ENCODE data around the gene IFIT5.
"Not testable (repeated sequence)": the region's sequence is repeated elsewhere in the genome, so short reads cannot be mapped to it uniquely, and the experiment has no call there.

IFIT5 gene

GRCh38 chr10:89427629-89428028, 13.3 kb downstream of the IFIT5 start:
- no peak overlapping the region for H3K9ac ChIP-seq (ENCODE audit: low read depth in 1 of 2, low read length in 2 of 2)
- H3K27me3 ChIP-seq (ENCODE audit: control insufficient read depth in 2 of 2, insufficient read depth in 2 of 2, low read length in 2 of 2): no peaks in the 10 kb centered on the region
- no peak overlapping the region for H3K27ac ChIP-seq (ENCODE audit: low read depth in 2 of 2, low read length in 2 of 2)
- no peak overlapping the region for H3K4me3 ChIP-seq (ENCODE audit: low read length in 2 of 2)
- no peaks in the 10 kb centered on the region for H3K9me3 ChIP-seq (ENCODE audit: control insufficient read depth in 2 of 2, low read length in 2 of 2)
- H3K4me1 ChIP-seq (ENCODE audit: control insufficient read depth in 2 of 2, insufficient read depth in 2 of 2, low read length in 2 of 2): no peaks in the 10 kb centered on the region
- no peaks in the 10 kb centered on the region for H3K36me3 ChIP-seq (ENCODE audit: control insufficient read depth in 2 of 2, insufficient read depth in 2 of 2, low read length in 2 of 2)

GRCh38 chr10:89428877-89429276, 14.5 kb downstream of the IFIT5 start:
- H3K27me3 ChIP-seq (ENCODE audit: control insufficient read depth in 2 of 2, insufficient read depth in 2 of 2, low read length in 2 of 2): no peaks in the 10 kb centered on the region
- H3K4me3 ChIP-seq (ENCODE audit: low read length in 2 of 2): no peak overlapping the region
- H3K27ac ChIP-seq (ENCODE audit: low read depth in 2 of 2, low read length in 2 of 2): no peak overlapping the region
- H3K36me3 ChIP-seq (ENCODE audit: control insufficient read depth in 2 of 2, insufficient read depth in 2 of 2, low read length in 2 of 2): no peaks in the 10 kb centered on the region
- H3K9ac ChIP-seq (ENCODE audit: low read depth in 1 of 2, low read length in 2 of 2): no peak overlapping the region
- no peaks in the 10 kb centered on the region for H3K9me3 ChIP-seq (ENCODE audit: control insufficient read depth in 2 of 2, low read length in 2 of 2)
- no peaks in the 10 kb centered on the region for H3K4me1 ChIP-seq (ENCODE audit: control insufficient read depth in 2 of 2, insufficient read depth in 2 of 2, low read length in 2 of 2)

- no peak overlapping the region for H3K27ac ChIP-seq (ENCODE audit: low read depth in 2 of 2, low read length in 2 of 2)
- no peaks in the 10 kb centered on the region for H3K4me1 ChIP-seq (ENCODE audit: control insufficient read depth in 2 of 2, insufficient read depth in 2 of 2, low read length in 2 of 2)
Measured at GRCh38 chr10:89431977-89432376, 17.6 kb downstream of the IFIT5 start.

GRCh38 chr10:89438525-89438924, 24.2 kb downstream of the IFIT5 start:
- Histone ChIP-seq H3K27me3 (ENCODE audit: control insufficient read depth in 2 of 2, insufficient read depth in 2 of 2, low read length in 2 of 2) (no peaks in the 10 kb centered on the region), H3K9ac (ENCODE audit: low read depth in 1 of 2, low read length in 2 of 2) (no peak overlapping the region), H3K27ac (ENCODE audit: low read depth in 2 of 2, low read length in 2 of 2) (no peak overlapping the region), H3K4me1 (ENCODE audit: control insufficient read depth in 2 of 2, insufficient read depth in 2 of 2, low read length in 2 of 2) (no peaks in the 10 kb centered on the region), H3K4me3 (ENCODE audit: low read length in 2 of 2) (no peak overlapping the region), H3K9me3 (ENCODE audit: control insufficient read depth in 2 of 2, low read length in 2 of 2) (no peaks in the 10 kb centered on the region), H3K36me3 (ENCODE audit: control insufficient read depth in 2 of 2, insufficient read depth in 2 of 2, low read length in 2 of 2) (no peaks in the 10 kb centered on the region)

More at GRCh38 chr10:89431977-89432376, 17.6 kb downstream of the IFIT5 start:
- H3K27me3 ChIP-seq (ENCODE audit: control insufficient read depth in 2 of 2, insufficient read depth in 2 of 2, low read length in 2 of 2): no peaks in the 10 kb centered on the region
- H3K9ac ChIP-seq (ENCODE audit: low read depth in 1 of 2, low read length in 2 of 2): no peak overlapping the region
- no peaks in the 10 kb centered on the region for H3K9me3 ChIP-seq (ENCODE audit: control insufficient read depth in 2 of 2, low read length in 2 of 2)
- no peak overlapping the region for H3K4me3 ChIP-seq (ENCODE audit: low read length in 2 of 2)
- no peaks in the 10 kb centered on the region for H3K36me3 ChIP-seq (ENCODE audit: control insufficient read depth in 2 of 2, insufficient read depth in 2 of 2, low read length in 2 of 2)

GRCh38 chr10:89440226-89441009, 26.1 kb downstream of the IFIT5 start:
- Histone ChIP-seq H3K9me3 (ENCODE audit: control insufficient read depth in 2 of 2, low read length in 2 of 2) (no peaks in the 10 kb centered on the region), H3K9ac (ENCODE audit: low read depth in 1 of 2, low read length in 2 of 2) (no peak overlapping the region), H3K27ac (ENCODE audit: low read depth in 2 of 2, low read length in 2 of 2) (no peak overlapping the region), H3K4me3 (ENCODE audit: low read length in 2 of 2) (no peak overlapping the region), H3K27me3 (ENCODE audit: control insufficient read depth in 2 of 2, insufficient read depth in 2 of 2, low read length in 2 of 2) (no peaks in the 10 kb centered on the region), H3K4me1 (ENCODE audit: control insufficient read depth in 2 of 2, insufficient read depth in 2 of 2, low read length in 2 of 2) (no peaks in the 10 kb centered on the region), H3K36me3 (ENCODE audit: control insufficient read depth in 2 of 2, insufficient read depth in 2 of 2, low read length in 2 of 2) (no peaks in the 10 kb centered on the region)

GRCh38 chr10:89442289-89442688, 27.9 kb downstream of the IFIT5 start:
- Histone ChIP-seq H3K27me3 (ENCODE audit: control insufficient read depth in 2 of 2, insufficient read depth in 2 of 2, low read length in 2 of 2) (no peaks in the 10 kb centered on the region), H3K36me3 (ENCODE audit: control insufficient read depth in 2 of 2, insufficient read depth in 2 of 2, low read length in 2 of 2) (no peaks in the 10 kb centered on the region), H3K4me1 (ENCODE audit: control insufficient read depth in 2 of 2, insufficient read depth in 2 of 2, low read length in 2 of 2) (no peaks in the 10 kb centered on the region), H3K27ac (ENCODE audit: low read depth in 2 of 2, low read length in 2 of 2) (no peak overlapping the region), H3K4me3 (ENCODE audit: low read length in 2 of 2) (no peak overlapping the region), H3K9ac (ENCODE audit: low read depth in 1 of 2, low read length in 2 of 2) (no peak overlapping the region), H3K9me3 (ENCODE audit: control insufficient read depth in 2 of 2, low read length in 2 of 2) (no peaks in the 10 kb centered on the region)

GRCh38 chr10:89444819-89445218, 30.5 kb downstream of the IFIT5 start:
- H3K9me3 ChIP-seq (ENCODE audit: control insufficient read depth in 2 of 2, low read length in 2 of 2); H3K36me3 ChIP-seq (ENCODE audit: control insufficient read depth in 2 of 2, insufficient read depth in 2 of 2, low read length in 2 of 2); H3K4me3 ChIP-seq (ENCODE audit: low read length in 2 of 2); H3K27ac ChIP-seq (ENCODE audit: low read depth in 2 of 2, low read length in 2 of 2); H3K27me3 ChIP-seq (ENCODE audit: control insufficient read depth in 2 of 2, insufficient read depth in 2 of 2, low read length in 2 of 2); H3K9ac ChIP-seq (ENCODE audit: low read depth in 1 of 2, low read length in 2 of 2); H3K4me1 ChIP-seq (ENCODE audit: control insufficient read depth in 2 of 2, insufficient read depth in 2 of 2, low read length in 2 of 2): not testable (repeated sequence)

GRCh38 chr10:89450901-89451300, 36.5 kb downstream of the IFIT5 start:
- H3K4me1 ChIP-seq (ENCODE audit: control insufficient read depth in 2 of 2, insufficient read depth in 2 of 2, low read length in 2 of 2): no peaks in the 10 kb centered on the region
- no peak overlapping the region for H3K9ac ChIP-seq (ENCODE audit: low read depth in 1 of 2, low read length in 2 of 2)
- H3K27ac ChIP-seq (ENCODE audit: low read depth in 2 of 2, low read length in 2 of 2): no peak overlapping the region
- no peak overlapping the region for H3K4me3 ChIP-seq (ENCODE audit: low read length in 2 of 2)
- H3K36me3 ChIP-seq (ENCODE audit: control insufficient read depth in 2 of 2, insufficient read depth in 2 of 2, low read length in 2 of 2): no peaks in the 10 kb centered on the region
- H3K27me3 ChIP-seq (ENCODE audit: control insufficient read depth in 2 of 2, insufficient read depth in 2 of 2, low read length in 2 of 2): no peaks in the 10 kb centered on the region
- H3K9me3 ChIP-seq (ENCODE audit: control insufficient read depth in 2 of 2, low read length in 2 of 2): no peaks in the 10 kb centered on the region

GRCh38 chr10:89452193-89452592, 37.8 kb downstream of the IFIT5 start:
- H3K36me3 ChIP-seq (ENCODE audit: control insufficient read depth in 2 of 2, insufficient read depth in 2 of 2, low read length in 2 of 2): no peaks in the 10 kb centered on the region
- H3K9me3 ChIP-seq (ENCODE audit: control insufficient read depth in 2 of 2, low read length in 2 of 2): no peaks in the 10 kb centered on the region
- H3K9ac ChIP-seq (ENCODE audit: low read depth in 1 of 2, low read length in 2 of 2): no peak overlapping the region
- no peaks in the 10 kb centered on the region for H3K27me3 ChIP-seq (ENCODE audit: control insufficient read depth in 2 of 2, insufficient read depth in 2 of 2, low read length in 2 of 2)
- no peak overlapping the region for H3K4me3 ChIP-seq (ENCODE audit: low read length in 2 of 2)
- H3K27ac ChIP-seq (ENCODE audit: low read depth in 2 of 2, low read length in 2 of 2): no peak overlapping the region
- H3K4me1 ChIP-seq (ENCODE audit: control insufficient read depth in 2 of 2, insufficient read depth in 2 of 2, low read length in 2 of 2): no peaks in the 10 kb centered on the region

- no peaks in the 10 kb centered on the region for H3K9me3 ChIP-seq (ENCODE audit: control insufficient read depth in 2 of 2, low read length in 2 of 2)
- no peak overlapping the region for H3K9ac ChIP-seq (ENCODE audit: low read depth in 1 of 2, low read length in 2 of 2)
- H3K27ac ChIP-seq (ENCODE audit: low read depth in 2 of 2, low read length in 2 of 2): no peak overlapping the region
- no peaks in the 10 kb centered on the region for H3K4me1 ChIP-seq (ENCODE audit: control insufficient read depth in 2 of 2, insufficient read depth in 2 of 2, low read length in 2 of 2)
- no peaks in the 10 kb centered on the region for H3K36me3 ChIP-seq (ENCODE audit: control insufficient read depth in 2 of 2, insufficient read depth in 2 of 2, low read length in 2 of 2)
- H3K4me3 ChIP-seq (ENCODE audit: low read length in 2 of 2): no peak overlapping the region
- no peaks in the 10 kb centered on the region for H3K27me3 ChIP-seq (ENCODE audit: control insufficient read depth in 2 of 2, insufficient read depth in 2 of 2, low read length in 2 of 2)
Measured at GRCh38 chr10:89454561-89455347, 40.4 kb downstream of the IFIT5 start.
